Heart right ventricle (tissue), 16 donors: ENCODE data around the gene ACVR1B. TPM values are rescaled to one million over a fixed set of nuclear protein-coding genes. Genes with fewer than 3 reads are reported as not detected.

ENCODE experiments used
- ATAC-seq, 8 donors: fragments of 200-7000 bp; cut with Tn5 transposase; one replicate each; pipeline ENCODE4 v1.9.1; 2020; ENCODE audit warnings: mild to moderate bottlenecking in 8 of 8, moderate library complexity in 8 of 8, moderate number of reproducible peaks in 1 of 8
- DNase-seq, 2 donors: peaks; one replicate each; pipeline ENCODE4 v3.0.0-alpha.2; 2020
- H3K27ac ChIP-seq, 10 donors: fragments of 200-600 bp; sonication (generic) in 2 of 10; one replicate each; pipeline versions ENCODE4 v1.5.0 to v1.8.0; 2020 to 2022; ENCODE audit warnings: mild to moderate bottlenecking in 3 of 10
- H3K27me3 ChIP-seq, 7 donors: fragments of 200-600 bp; one replicate each; pipeline ENCODE4 v1.8.0; 2021 to 2022; ENCODE audit warnings: mild to moderate bottlenecking in 2 of 7
- H3K36me3 ChIP-seq, 9 donors: fragments of 200-600 bp; sonication (generic) in 1 of 9; one replicate each; pipeline versions ENCODE4 v1.5.0 to v1.8.0; 2020 to 2022; ENCODE audit warnings: mild to moderate bottlenecking in 2 of 9
- H3K4me1 ChIP-seq, 9 donors: fragments of 200-600 bp; sonication (generic) in 1 of 9; one replicate each; pipeline versions ENCODE4 v1.5.0 to v1.8.0; 2020 to 2022; ENCODE audit warnings: mild to moderate bottlenecking in 4 of 9
- H3K4me3 ChIP-seq, 10 donors: fragments of 200-600 bp; sonication (generic) in 2 of 10; one replicate each; pipeline versions ENCODE4 v1.5.0 to v1.8.0; 2020 to 2022; ENCODE audit warnings: mild to moderate bottlenecking in 7 of 10, moderate library complexity in 2 of 10
- H3K9me3 ChIP-seq, 11 donors: fragments of 200-600 bp in 10 of 11; sonication (generic) in 2 of 11; one replicate each; pipeline versions ENCODE4 v1.5.0 to v1.8.0; 2013 to 2022; ENCODE audit warnings: mild to moderate bottlenecking in 2 of 11, control low read depth in 1 of 11, moderate library complexity in 1 of 11
- WGBS, 2 donors: extraction: QIAGEN DNeasy Blood & Tissue Kit; methylation state at CpG; one replicate each; pipeline ENCODE4 v1.1.7; 2013; ENCODE audit warnings: inconsistent platforms in 1 of 2; 5-methylcytosine and 5-hydroxymethylcytosine counted together
- intact Hi-C, 10 donors: fragments of 100-400 bp; cut with DNase I; formaldehyde crosslinking; loops; one replicate each; pipeline versions ENCODE4 v1.11.1 to v1.14.2; 2022
- polyA plus RNA-seq, 2 donors: library from polyadenylated mRNA; stranded (reverse); fragments of 200-250 nt; gene quantifications; one replicate each; pipeline ENCODE4 v1.2.3, GENCODE V29; 2013
- total RNA-seq, 10 donors: library from RNA; stranded (reverse); fragmentation: NEBNext Ultra II Directional in 3 of 10; extraction: Animal tissue kit (Norgen Biotek cat#: 25700) in 3 of 10; gene quantifications; one replicate each; pipeline versions ENCODE4 v1.2.1 to v1.2.4, GENCODE V29; 2021 to 2023
- TF ChIP-seq, protein P1 (sequence below), 9 donors: fragments of 200-600 bp; sonication (generic) in 2 of 9; IDR thresholded peaks; one replicate each; pipeline versions ENCODE4 v1.5.0 to v1.8.0; 2021 to 2022; ENCODE audit warnings: antibody characterized with exemption in 9 of 9, mild to moderate bottlenecking in 5 of 9, moderate library complexity in 1 of 9
- donor health status: Arrhythmogenic right ventricular cardiomyopathy.
- donor health status: ischemic (EF 13 %, LVEDD 7.1; RV severe dilation, severe dysfunction).
- donor health status: healthy with polysubstance abuse.
- donor health status: DM: no; HTN: yes; CAD: no.
- donor health status: DM: no; HTN: no; CAD: no.
- donor health status: ischemic (EF 25% LVEDD 6.9; RV normal size, moderate dysfunction).
- donor health status: ischemic (EF 25% LVEDD 5.7; RV mildly dilated, moderate dysfunction).
- donor health status: healthy.
- donor health status: DM: yes; HTN: yes; CAD: no.
- donor health status: Ischemic cardiomyopathy.
- donor health status: ischemic (EF 35%, LVEDD 5.7; RV mildly dilated, moderate dysfunction).
- donor health status: nonischemic (EF 11% LVEDD 7.7; RV severe dilation, severe dysfunction).
- donor health status: DM: yes; HTN: yes; CAD: no.
- donor health status: PGD.
- donor health status: ischemic (EF 29% LVEDD 5.4; RV normal size, mild dysfunction).
- donor health status: nonischemic (EF 23%, LVEDD 6.1; RV moderate dilation, normal function).

ACVR1B gene
- total and polyA plus RNA-seq, 12 donors = 5.8 to 15.5 (median 9.7) TPM

DNA sequence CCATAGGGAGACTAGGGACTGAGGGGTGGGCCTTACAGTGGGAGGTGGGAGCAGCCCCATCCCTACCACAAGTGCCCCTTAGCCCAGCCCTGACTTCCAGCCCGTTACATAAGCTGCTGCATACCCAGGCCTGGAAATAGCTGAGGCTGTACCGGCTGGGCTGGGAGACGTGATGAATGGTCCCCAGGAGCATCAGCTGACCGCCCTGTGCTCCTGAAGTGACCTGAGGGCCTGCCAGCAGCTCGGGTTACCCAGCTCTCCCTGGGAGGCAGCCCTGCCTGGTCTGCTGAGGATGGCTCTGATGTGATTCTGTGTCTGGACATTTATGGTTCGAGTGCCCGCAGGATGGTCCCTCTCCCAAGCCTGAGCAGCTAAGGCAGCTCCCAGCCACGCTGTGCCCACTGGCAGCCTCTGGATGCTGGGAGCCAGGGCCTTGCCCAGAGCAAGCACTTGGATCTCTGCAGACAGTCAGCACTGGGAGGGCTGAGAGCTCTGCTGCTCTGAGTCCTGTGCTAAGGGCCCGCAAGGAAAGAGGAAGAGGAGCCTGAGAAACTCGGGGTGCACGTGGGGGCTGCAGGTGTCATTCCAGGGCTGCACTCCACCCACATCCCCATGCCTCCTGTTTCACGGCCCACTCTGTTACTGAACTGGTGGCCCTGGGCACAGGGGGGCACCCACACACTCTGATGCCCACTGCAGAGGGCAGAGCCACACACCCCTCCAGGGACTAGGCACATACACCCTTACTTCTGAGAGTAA lies 75.8 kb downstream of the ACVR1B start:
- peak in 7 of 8 donors; percentile 11 to 54 (median 35) for ATAC-seq
- Histone ChIP-seq H3K4me1 (peaks cover 9 to 69% (median 53%) of the 10 kb centered on the region in 9 donors), H3K27me3 (peaks cover 0 to 7% (median 0%) of the 10 kb centered on the region in 7 donors), H3K27ac (peak overlapping the region; percentile 55 to 98 (median 84)), H3K9me3 (no peaks in the 10 kb centered on the region), H3K4me3 (no peak overlapping the region), H3K36me3 (no peaks in the 10 kb centered on the region)
- TF ChIP-seq, protein P1, sequence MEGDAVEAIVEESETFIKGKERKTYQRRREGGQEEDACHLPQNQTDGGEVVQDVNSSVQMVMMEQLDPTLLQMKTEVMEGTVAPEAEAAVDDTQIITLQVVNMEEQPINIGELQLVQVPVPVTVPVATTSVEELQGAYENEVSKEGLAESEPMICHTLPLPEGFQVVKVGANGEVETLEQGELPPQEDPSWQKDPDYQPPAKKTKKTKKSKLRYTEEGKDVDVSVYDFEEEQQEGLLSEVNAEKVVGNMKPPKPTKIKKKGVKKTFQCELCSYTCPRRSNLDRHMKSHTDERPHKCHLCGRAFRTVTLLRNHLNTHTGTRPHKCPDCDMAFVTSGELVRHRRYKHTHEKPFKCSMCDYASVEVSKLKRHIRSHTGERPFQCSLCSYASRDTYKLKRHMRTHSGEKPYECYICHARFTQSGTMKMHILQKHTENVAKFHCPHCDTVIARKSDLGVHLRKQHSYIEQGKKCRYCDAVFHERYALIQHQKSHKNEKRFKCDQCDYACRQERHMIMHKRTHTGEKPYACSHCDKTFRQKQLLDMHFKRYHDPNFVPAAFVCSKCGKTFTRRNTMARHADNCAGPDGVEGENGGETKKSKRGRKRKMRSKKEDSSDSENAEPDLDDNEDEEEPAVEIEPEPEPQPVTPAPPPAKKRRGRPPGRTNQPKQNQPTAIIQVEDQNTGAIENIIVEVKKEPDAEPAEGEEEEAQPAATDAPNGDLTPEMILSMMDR (IDR thresholded peaks at IDR 0.05) = no peak
- intact Hi-C loops = loop anchor here in 7 of 10 donors (2.0 to 5.0 kb wide), 6 partner anchors 40 to 95 kb away; partner anchors contain the start of genes ATG101 (in 1 of the 7) and SMIM41 (in 1 of the 7)
- peak; percentile 64 to 67 for DNase-seq
- WGBS, 2 donors = 66 to 73% methylated on average over 12 of the region's 12 CpGs

DNA sequence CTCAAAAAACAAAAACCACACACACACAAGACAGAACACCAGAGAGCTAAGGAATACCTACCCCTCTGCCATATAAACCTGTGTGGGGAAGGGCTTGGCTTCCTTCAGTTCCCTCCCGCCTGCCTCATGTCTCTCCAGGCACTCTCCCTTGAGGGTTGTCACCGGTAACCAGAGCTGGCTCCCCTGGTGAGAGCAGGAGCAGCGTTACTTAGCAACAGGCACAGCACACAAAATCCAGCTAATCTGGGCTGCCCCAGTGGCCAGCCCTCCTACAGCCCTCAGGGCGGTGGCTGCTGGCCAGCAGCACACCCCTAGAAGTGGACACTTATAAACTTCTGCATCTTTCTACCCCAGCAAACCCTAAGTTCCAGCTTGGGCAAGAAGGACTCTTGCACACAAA lies 78.2 kb downstream of the ACVR1B start:
- H3K27ac ChIP-seq = peak overlapping the region in 3 of 10 donors; percentile 20 to 46 (median 24)
- H3K4me3 ChIP-seq = no peak overlapping the region
- H3K36me3 ChIP-seq = no peaks in the 10 kb centered on the region
- intact Hi-C loops = loop anchor here in 5 of 10 donors (5.0 kb wide), 4 partner anchors 38 to 93 kb away; partner anchors contain the start of genes ATG101 (in 2 of the 5) and SMIM41 (in 1 of the 5)
- ATAC-seq = peak in 3 of 8 donors; percentile 4 to 7 (median 6)
- TF ChIP-seq, protein P1 (IDR thresholded peaks at IDR 0.05) = no peak
- H3K9me3 ChIP-seq = no peaks in the 10 kb centered on the region
- WGBS, 2 donors = 30 to 35% methylated on average over 4 of the region's 4 CpGs
- H3K27me3 ChIP-seq = no peaks in the 10 kb centered on the region
- H3K4me1 ChIP-seq = peaks cover 13 to 69% (median 56%) of the 10 kb centered on the region in 9 donors
- DNase-seq = no peak

DNA sequence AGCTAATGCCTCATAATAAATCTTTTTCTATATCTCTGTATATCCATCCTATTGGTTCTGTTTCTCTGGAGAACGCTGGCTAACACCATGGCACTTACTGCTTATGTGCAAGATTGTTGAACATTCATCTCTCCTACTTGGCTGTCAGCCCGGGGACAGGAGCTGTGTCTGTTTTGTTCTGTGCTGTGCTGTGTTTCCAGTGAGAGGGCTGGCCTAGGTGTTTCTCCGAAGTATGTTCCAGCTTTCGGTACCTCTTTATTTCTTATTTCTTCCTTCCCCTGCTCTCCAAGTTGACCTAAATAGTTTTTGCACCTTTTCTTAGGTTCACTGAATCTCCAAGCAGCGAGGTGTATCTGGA lies 80.9 kb downstream of the ACVR1B start:
- WGBS, 2 donors = 3% methylated on average over 5 of the region's 5 CpGs

More for the DNA sequence above, 80.9 kb downstream of the ACVR1B start:
- H3K4me3 ChIP-seq = peak overlapping the region in 9 of 10 donors; percentile 6 to 52 (median 34)
- DNase-seq (peak in 1 of 2 donors; percentile 87), ATAC-seq (peak in 6 of 8 donors; percentile 30 to 57 (median 49))
- H3K36me3 ChIP-seq = no peaks in the 10 kb centered on the region
- no peaks in the 10 kb centered on the region for H3K9me3 ChIP-seq
- H3K27me3 ChIP-seq = peaks cover 0 to 5% (median 0%) of the 10 kb centered on the region in 7 donors
- H3K4me1 ChIP-seq = peaks cover 21 to 68% (median 52%) of the 10 kb centered on the region in 9 donors
- TF ChIP-seq, protein P1 (IDR thresholded peaks at IDR 0.05) = no peak
- H3K27ac ChIP-seq = peak overlapping the region; percentile 84 to 95 (median 89)
- intact Hi-C loops = loop anchor here in 3 of 10 donors (2.0 to 5.0 kb wide), 4 partner anchors 18 to 94 kb away; partner anchors contain the start of genes NR4A1 (in 3 of the 3) and ATG101 (in 2 of the 3)
